Measurements from ENCODE around the gene KATNBL1.

KATNBL1 gene

GRCh38 chr15:34128898-34129297, 81.0 kb downstream of the KATNBL1 start:
- H3K9me3 ChIP-seq (ENCODE audit: insufficient read depth, low read length): no peaks in the 10 kb centered on the region

GRCh38 chr15:34126522-34126921, 83.4 kb downstream of the KATNBL1 start:
- Histone ChIP-seq H3K36me3 (replicated peaks; ENCODE audit: low read depth, low read length) (no peaks in the 10 kb centered on the region), H4K20me1 (ENCODE audit: insufficient read depth, low read length) (no peaks in the 10 kb centered on the region), H2AFZ (ENCODE audit: low read depth, low read length) (no peak overlapping the region), H3K4me1 (ENCODE audit: low read length) (peaks cover 5% of the 10 kb centered on the region), H3K79me2 (ENCODE audit: low read length) (no peaks in the 10 kb centered on the region), H3K4me3 (ENCODE audit: low read length) (no peak overlapping the region), H3K9me3 (ENCODE audit: insufficient read depth, low read length) (no peaks in the 10 kb centered on the region), H3K27ac (ENCODE audit: low read length) (no peak overlapping the region), H3K4me2 (ENCODE audit: low read length) (no peak overlapping the region), H3K9ac (ENCODE audit: low read length) (no peak overlapping the region), H3K27me3 (ENCODE audit: low read depth, low read length) (no peaks in the 10 kb centered on the region)
- TF ChIP-seq, protein P1, sequence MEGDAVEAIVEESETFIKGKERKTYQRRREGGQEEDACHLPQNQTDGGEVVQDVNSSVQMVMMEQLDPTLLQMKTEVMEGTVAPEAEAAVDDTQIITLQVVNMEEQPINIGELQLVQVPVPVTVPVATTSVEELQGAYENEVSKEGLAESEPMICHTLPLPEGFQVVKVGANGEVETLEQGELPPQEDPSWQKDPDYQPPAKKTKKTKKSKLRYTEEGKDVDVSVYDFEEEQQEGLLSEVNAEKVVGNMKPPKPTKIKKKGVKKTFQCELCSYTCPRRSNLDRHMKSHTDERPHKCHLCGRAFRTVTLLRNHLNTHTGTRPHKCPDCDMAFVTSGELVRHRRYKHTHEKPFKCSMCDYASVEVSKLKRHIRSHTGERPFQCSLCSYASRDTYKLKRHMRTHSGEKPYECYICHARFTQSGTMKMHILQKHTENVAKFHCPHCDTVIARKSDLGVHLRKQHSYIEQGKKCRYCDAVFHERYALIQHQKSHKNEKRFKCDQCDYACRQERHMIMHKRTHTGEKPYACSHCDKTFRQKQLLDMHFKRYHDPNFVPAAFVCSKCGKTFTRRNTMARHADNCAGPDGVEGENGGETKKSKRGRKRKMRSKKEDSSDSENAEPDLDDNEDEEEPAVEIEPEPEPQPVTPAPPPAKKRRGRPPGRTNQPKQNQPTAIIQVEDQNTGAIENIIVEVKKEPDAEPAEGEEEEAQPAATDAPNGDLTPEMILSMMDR (IDR thresholded peaks at IDR 0.05; ENCODE audit: low read depth, low read length): no peak
- TF ChIP-seq EZH2phosphoT487 (IDR thresholded peaks at IDR 0.05; ENCODE audit: low read depth): no peak

More at GRCh38 chr15:34128898-34129297, 81.0 kb downstream of the KATNBL1 start:
- Histone ChIP-seq H3K36me3 (replicated peaks; ENCODE audit: low read depth, low read length) (no peaks in the 10 kb centered on the region), H4K20me1 (ENCODE audit: insufficient read depth, low read length) (no peaks in the 10 kb centered on the region), H2AFZ (ENCODE audit: low read depth, low read length) (no peak overlapping the region), H3K79me2 (ENCODE audit: low read length) (no peaks in the 10 kb centered on the region), H3K27me3 (ENCODE audit: low read depth, low read length) (no peaks in the 10 kb centered on the region), H3K4me1 (ENCODE audit: low read length) (no peaks in the 10 kb centered on the region), H3K4me3 (ENCODE audit: low read length) (no peak overlapping the region), H3K4me2 (ENCODE audit: low read length) (no peak overlapping the region), H3K27ac (ENCODE audit: low read length) (no peak overlapping the region), H3K9ac (ENCODE audit: low read length) (no peak overlapping the region)
- no peak for TF ChIP-seq EZH2phosphoT487 (IDR thresholded peaks at IDR 0.05; ENCODE audit: low read depth)
- TF ChIP-seq, protein P1 (IDR thresholded peaks at IDR 0.05; ENCODE audit: low read depth, low read length): no peak

- Histone ChIP-seq H3K4me1 (ENCODE audit: low read length) (peaks cover 5% of the 10 kb centered on the region), H3K9ac (ENCODE audit: low read length) (no peak overlapping the region), H3K9me3 (ENCODE audit: insufficient read depth, low read length) (no peaks in the 10 kb centered on the region), H2AFZ (ENCODE audit: low read depth, low read length) (no peak overlapping the region), H3K36me3 (replicated peaks; ENCODE audit: low read depth, low read length) (no peaks in the 10 kb centered on the region), H3K4me2 (ENCODE audit: low read length) (no peak overlapping the region), H3K4me3 (ENCODE audit: low read length) (no peak overlapping the region), H3K27me3 (ENCODE audit: low read depth, low read length) (no peaks in the 10 kb centered on the region), H4K20me1 (ENCODE audit: insufficient read depth, low read length) (no peaks in the 10 kb centered on the region), H3K79me2 (ENCODE audit: low read length) (no peaks in the 10 kb centered on the region), H3K27ac (ENCODE audit: low read length) (no peak overlapping the region)
- TF ChIP-seq, protein P1 (IDR thresholded peaks at IDR 0.05; ENCODE audit: low read depth, low read length): no peak
- TF ChIP-seq EZH2phosphoT487 (IDR thresholded peaks at IDR 0.05; ENCODE audit: low read depth): no peak
These were observed 84.0 kb downstream of the KATNBL1 start for GRCh38 chr15:34125945-34126344.

GRCh38 chr15:34124651-34125050, 85.2 kb downstream of the KATNBL1 start:
- H4K20me1 ChIP-seq (ENCODE audit: insufficient read depth, low read length): no peaks in the 10 kb centered on the region
- H3K36me3 ChIP-seq (replicated peaks; ENCODE audit: low read depth, low read length): no peaks in the 10 kb centered on the region
- H3K27me3 ChIP-seq (ENCODE audit: low read depth, low read length): no peaks in the 10 kb centered on the region
- H3K9ac ChIP-seq (ENCODE audit: low read length): no peak overlapping the region
- H3K27ac ChIP-seq (ENCODE audit: low read length): no peak overlapping the region
- H3K9me3 ChIP-seq (ENCODE audit: insufficient read depth, low read length): no peaks in the 10 kb centered on the region
- H3K4me2 ChIP-seq (ENCODE audit: low read length): no peak overlapping the region
- peaks cover 5% of the 10 kb centered on the region for H3K4me1 ChIP-seq (ENCODE audit: low read length)
- no peak overlapping the region for H2AFZ ChIP-seq (ENCODE audit: low read depth, low read length)
- TF ChIP-seq, protein P1 (IDR thresholded peaks at IDR 0.05; ENCODE audit: low read depth, low read length): no peak
- TF ChIP-seq EZH2phosphoT487 (IDR thresholded peaks at IDR 0.05; ENCODE audit: low read depth): no peak
- no peak overlapping the region for H3K4me3 ChIP-seq (ENCODE audit: low read length)
- no peaks in the 10 kb centered on the region for H3K79me2 ChIP-seq (ENCODE audit: low read length)

Data from OCI-LY3 (cell line).